Neural crest cell (in vitro differentiated cells): Measurements from ENCODE around the gene SMOC1. TPM values are rescaled to one million over a fixed set of nuclear protein-coding genes. Genes with fewer than 3 reads are reported as not detected.

ENCODE experiments used
- DNase-seq: peaks from one replicate; pipeline ENCODE4 v3.0.0; 2021; ENCODE audit warnings: low read depth, mixed read lengths, low spot score
- H3K27ac Mint-ChIP-seq: one replicate; pipeline ENCODE4 v1.8.0; 2021; ENCODE audit warnings: mild to moderate bottlenecking, mixed read lengths; ENCODE audit not compliant: unreplicated experiment
- H3K27me3 Mint-ChIP-seq: 2 replicates; pipeline ENCODE4 v1.8.0; 2021; ENCODE audit warnings: low read depth, mild to moderate bottlenecking, mixed read lengths
- H3K36me3 Mint-ChIP-seq: 2 replicates; pipeline ENCODE4 v1.8.0; 2021; ENCODE audit warnings: low read depth, mild to moderate bottlenecking, mixed read lengths
- H3K4me1 Mint-ChIP-seq: 2 replicates; pipeline ENCODE4 v1.8.0; 2021; ENCODE audit warnings: mixed read lengths
- H3K4me3 Mint-ChIP-seq: one replicate; pipeline ENCODE4 v1.8.0; 2021; ENCODE audit warnings: mild to moderate bottlenecking, mixed read lengths
- H3K9me3 Mint-ChIP-seq: 2 replicates; pipeline ENCODE4 v1.8.0; 2021; ENCODE audit warnings: mixed read lengths
- total RNA-seq: library from RNA; stranded (reverse); gene quantifications from 2 replicates; pipeline ENCODE4 v1.2.1, GENCODE V29; 2021
- TF ChIP-seq, protein P1 (sequence below): fragments of 200-600 bp; sonication (generic); conservative IDR thresholded peaks from 2 replicates; pipeline ENCODE4 v1.5.0; 2021; ENCODE audit warnings: antibody characterized with exemption, mild to moderate bottlenecking

Gene SMOC1
- total RNA-seq, 1 donor from 2014 or later: 203 TPM

DNA sequence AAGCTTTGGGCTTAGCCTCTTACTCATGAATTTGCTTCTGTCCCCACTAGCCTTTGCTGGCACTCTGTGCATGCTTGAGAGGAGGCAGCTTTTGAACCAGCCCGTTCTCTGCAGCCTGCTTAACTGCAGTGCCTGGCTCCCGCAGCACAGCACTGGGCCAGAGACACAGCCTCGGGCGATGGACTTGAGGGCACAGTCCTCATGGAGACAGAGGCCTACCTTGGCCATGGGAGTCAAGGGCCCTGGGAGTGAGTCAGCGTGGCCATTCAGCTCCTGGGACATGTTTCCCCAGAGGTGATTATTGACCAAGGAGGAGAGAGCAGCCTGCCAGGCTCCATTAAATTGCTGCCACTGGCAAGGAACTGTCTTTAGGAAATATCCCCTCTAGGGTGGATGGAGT lies 93.5 kb downstream of the SMOC1 start:
- Mint-ChIP-seq H3K27ac (peak overlapping the region; percentile 16), H3K36me3 (peaks cover 52% of the 10 kb centered on the region), H3K4me1 (peaks cover 79% of the 10 kb centered on the region), H3K27me3 (no peaks in the 10 kb centered on the region), H3K4me3 (no peak overlapping the region), H3K9me3 (peaks cover 7% of the 10 kb centered on the region)
- no peak for DNase-seq
- TF ChIP-seq, protein P1, sequence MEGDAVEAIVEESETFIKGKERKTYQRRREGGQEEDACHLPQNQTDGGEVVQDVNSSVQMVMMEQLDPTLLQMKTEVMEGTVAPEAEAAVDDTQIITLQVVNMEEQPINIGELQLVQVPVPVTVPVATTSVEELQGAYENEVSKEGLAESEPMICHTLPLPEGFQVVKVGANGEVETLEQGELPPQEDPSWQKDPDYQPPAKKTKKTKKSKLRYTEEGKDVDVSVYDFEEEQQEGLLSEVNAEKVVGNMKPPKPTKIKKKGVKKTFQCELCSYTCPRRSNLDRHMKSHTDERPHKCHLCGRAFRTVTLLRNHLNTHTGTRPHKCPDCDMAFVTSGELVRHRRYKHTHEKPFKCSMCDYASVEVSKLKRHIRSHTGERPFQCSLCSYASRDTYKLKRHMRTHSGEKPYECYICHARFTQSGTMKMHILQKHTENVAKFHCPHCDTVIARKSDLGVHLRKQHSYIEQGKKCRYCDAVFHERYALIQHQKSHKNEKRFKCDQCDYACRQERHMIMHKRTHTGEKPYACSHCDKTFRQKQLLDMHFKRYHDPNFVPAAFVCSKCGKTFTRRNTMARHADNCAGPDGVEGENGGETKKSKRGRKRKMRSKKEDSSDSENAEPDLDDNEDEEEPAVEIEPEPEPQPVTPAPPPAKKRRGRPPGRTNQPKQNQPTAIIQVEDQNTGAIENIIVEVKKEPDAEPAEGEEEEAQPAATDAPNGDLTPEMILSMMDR: no peak

DNA sequence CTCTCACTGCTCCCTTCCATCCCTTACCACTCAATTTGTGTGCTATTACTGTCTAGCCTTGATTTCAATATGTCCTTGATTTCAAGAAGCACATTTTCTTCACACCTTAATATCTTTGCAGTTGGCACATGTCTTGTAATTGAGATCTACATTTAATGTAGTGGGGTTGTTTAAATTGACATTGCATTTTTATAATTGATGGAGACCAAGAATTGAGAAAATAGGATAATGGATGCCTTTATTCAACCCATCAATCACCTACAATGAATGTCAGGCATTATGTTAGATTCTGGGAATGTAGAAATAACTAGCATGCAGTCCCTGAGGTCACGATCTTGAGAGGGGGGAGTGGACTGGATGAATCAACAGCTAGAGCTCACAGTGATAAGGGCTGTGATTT lies 94.6 kb downstream of the SMOC1 start:
- peaks cover 55% of the 10 kb centered on the region for H3K36me3 Mint-ChIP-seq
- DNase-seq: no peak
- H3K27ac Mint-ChIP-seq: peak overlapping the region; percentile 92
- H3K9me3 Mint-ChIP-seq: peaks cover 7% of the 10 kb centered on the region
- TF ChIP-seq, protein P1: no peak
- H3K4me1 Mint-ChIP-seq: peaks cover 83% of the 10 kb centered on the region
- peak overlapping the region; percentile 68 for H3K4me3 Mint-ChIP-seq
- no peaks in the 10 kb centered on the region for H3K27me3 Mint-ChIP-seq

DNA sequence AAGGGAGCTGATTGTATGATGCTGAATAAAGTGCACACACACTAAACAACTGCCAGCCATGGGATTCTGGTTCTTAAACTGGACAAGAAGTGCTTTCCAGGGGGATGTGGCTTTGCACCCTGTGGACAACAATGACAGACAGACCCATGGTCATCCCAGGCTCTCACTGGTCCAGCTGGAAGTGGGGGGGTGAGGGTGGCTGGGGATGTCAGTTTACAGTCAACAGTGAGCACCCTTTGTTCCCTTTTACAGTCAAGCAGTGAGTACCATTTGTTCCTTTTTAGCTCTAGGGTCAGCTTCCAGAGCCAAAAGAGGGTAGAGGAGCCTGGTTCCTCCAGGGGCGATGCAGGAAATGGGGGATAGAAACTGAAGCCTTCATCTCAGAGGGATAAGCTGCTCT lies 100.7 kb downstream of the SMOC1 start:
- Mint-ChIP-seq H3K9me3 (no peaks in the 10 kb centered on the region), H3K4me3 (peak overlapping the region; percentile 63), H3K36me3 (peaks cover 56% of the 10 kb centered on the region), H3K27me3 (peaks cover 5% of the 10 kb centered on the region), H3K27ac (no peak overlapping the region), H3K4me1 (peaks cover 75% of the 10 kb centered on the region)
- TF ChIP-seq, protein P1: no peak
- DNase-seq: no peak

DNA sequence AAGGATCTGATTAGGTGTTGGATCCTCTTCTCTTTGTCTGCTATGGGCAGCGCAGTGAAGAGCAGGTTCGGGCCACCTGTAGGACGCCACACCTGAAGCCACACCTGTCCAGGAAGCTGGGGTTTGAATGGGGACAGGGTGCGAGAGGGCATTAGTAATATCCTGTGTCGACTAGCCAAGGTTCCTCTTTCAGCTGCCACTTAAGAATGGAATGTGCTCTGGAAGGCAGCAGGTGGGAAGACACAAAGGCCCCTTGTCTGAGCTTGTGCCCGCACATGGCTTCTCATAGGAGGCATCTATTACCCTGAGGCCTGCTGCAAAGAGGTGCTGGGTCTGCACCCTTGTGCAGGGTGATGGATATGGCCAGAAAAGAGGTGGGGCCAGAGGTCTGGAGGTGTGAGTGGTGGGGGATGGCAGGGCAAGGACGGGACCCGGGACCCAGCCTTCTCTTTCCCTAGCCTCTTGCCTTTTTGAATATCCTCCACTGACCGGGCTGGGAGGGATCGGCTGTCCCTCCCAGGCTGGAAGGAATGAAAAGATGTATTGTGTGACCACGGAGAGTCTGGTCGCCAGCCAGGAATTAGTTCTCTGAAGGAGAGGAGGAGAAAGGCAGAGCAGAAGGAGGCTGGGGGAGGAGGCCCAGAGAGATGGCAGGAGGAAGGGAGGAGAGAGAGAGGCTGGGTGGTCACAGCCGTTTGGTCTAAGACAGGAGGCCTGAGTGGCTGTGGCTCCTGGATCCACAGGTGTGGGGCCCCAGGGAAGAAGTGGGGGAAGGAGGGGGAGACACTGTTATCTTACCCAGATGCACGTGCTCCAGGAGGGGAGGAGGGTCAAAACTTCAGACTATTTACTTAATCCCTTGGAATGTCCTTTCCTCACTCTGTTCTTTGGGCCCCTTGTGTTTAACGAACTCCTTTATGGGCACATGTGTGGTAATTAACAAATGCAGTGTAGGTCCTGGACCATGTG lies 101.5 kb downstream of the SMOC1 start:
- Mint-ChIP-seq H3K27ac (peak overlapping the region; percentile 87), H3K27me3 (peaks cover 5% of the 10 kb centered on the region), H3K4me3 (peak overlapping the region; percentile 50), H3K4me1 (peaks cover 77% of the 10 kb centered on the region), H3K9me3 (no peaks in the 10 kb centered on the region), H3K36me3 (peaks cover 49% of the 10 kb centered on the region)
- TF ChIP-seq, protein P1: no peak
- DNase-seq: no peak

DNA sequence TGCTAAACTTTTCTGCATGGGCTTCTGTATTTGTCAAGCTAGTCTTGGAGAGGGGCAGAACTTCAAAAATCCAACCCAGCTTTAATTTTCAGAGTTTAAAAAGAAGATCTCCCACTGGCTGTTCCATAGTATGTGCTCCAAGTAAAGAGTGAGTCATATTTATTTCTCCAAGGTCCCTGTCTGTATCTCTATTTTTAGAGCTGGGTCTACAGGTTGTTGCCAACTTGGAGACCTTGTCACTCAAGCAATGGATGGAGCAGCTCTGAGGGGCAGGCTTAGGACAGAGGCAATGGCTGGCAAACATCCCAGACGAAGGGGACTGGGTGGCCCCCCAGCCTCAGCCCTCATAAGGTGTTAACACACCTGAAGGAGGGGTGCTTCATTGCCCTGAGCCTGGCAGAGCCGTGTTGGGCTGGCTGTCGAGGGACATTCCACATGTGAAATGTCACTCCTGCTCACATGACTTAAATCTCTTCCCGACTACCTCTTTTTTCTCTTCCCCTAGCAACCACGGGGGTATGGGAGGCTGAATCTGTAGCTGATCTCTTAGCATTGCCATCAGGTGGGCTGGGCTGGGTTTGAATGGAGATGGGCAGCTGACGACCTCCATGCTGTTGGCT lies 103.1 kb downstream of the SMOC1 start:
- DNase-seq: no peak
- H3K27me3 Mint-ChIP-seq: peaks cover 5% of the 10 kb centered on the region
- peak overlapping the region; percentile 44 for H3K4me3 Mint-ChIP-seq
- H3K4me1 Mint-ChIP-seq: peaks cover 83% of the 10 kb centered on the region
- peaks cover 49% of the 10 kb centered on the region for H3K36me3 Mint-ChIP-seq
- H3K9me3 Mint-ChIP-seq: peaks cover 5% of the 10 kb centered on the region
- no peak overlapping the region for H3K27ac Mint-ChIP-seq
- TF ChIP-seq, protein P1: no peak
